GM12872 (cell line): Measurements from ENCODE around the gene C2.

Experiments
- CTCF ChIP-seq: IDR thresholded peaks from 3 replicates; pipeline ENCODE4 v1.5.1; 2011; ENCODE audit warnings: low read depth, mild to moderate bottlenecking, low read length, moderate library complexity; ENCODE audit not compliant: insufficient read depth

C2 gene

GRCh38 chr6:31956796-31957195 is 29.3 kb downstream of the C2 start:
- no peak for TF ChIP-seq CTCF

- no peak for TF ChIP-seq CTCF
Observed at GRCh38 chr6:31958412-31958740, 30.9 kb downstream of the C2 start.

GRCh38 chr6:31958741-31959739 is 31.5 kb downstream of the C2 start, which contains the start of the genes NELFE and SKIC2:
Gene NELFE, minus strand, starts transcription at chr6:31958971. Its CDS starts 525 bp downstream, at chr6:31958446.
Gene SKIC2, plus strand, starts transcription at chr6:31959175. Its CDS starts 18 bp downstream, at chr6:31959193.
- no peak for TF ChIP-seq CTCF

GRCh38 chr6:31961616-31962015 is 34.1 kb downstream of the C2 start:
- TF ChIP-seq CTCF: no peak

- no peak for TF ChIP-seq CTCF
Observed at GRCh38 chr6:31963921-31964320, 36.4 kb downstream of the C2 start.

GRCh38 chr6:31965700-31966099 is 38.2 kb downstream of the C2 start:
- no peak for TF ChIP-seq CTCF

GRCh38 chr6:31966506-31966905 is 39.0 kb downstream of the C2 start:
- no peak for TF ChIP-seq CTCF
